Measurements from ENCODE around the gene CNNM4. TPM values are rescaled to one million over a fixed set of nuclear protein-coding genes. Genes with fewer than 3 reads are reported as not detected.

The CNNM4 gene
- total RNA-seq, 4 donors from 2014 or later = 19.0 to 53.9 (median 41.7) TPM

GRCh38 chr2:96828436-96828835 is 67.7 kb downstream of the CNNM4 start:
- H3K27me3 ChIP-seq = no peaks in the 10 kb centered on the region
- peaks cover 0 to 95% (median 0%) of the 10 kb centered on the region in 3 donors for H3K36me3 ChIP-seq
- TF ChIP-seq POLR2A (IDR thresholded peaks at IDR 0.05) (no peak), CTCF (IDR thresholded peaks at IDR 0.05) (no peak)
- peaks cover 0 to 9% (median 0%) of the 10 kb centered on the region in 4 donors for H3K4me1 ChIP-seq
- DNase-seq = peak in 1 of 3 donors; percentile 15
- H3K4me3 ChIP-seq = no peak overlapping the region
- H3K9me3 ChIP-seq = no peaks in the 10 kb centered on the region
- H3K27ac ChIP-seq = no peak overlapping the region

DNA sequence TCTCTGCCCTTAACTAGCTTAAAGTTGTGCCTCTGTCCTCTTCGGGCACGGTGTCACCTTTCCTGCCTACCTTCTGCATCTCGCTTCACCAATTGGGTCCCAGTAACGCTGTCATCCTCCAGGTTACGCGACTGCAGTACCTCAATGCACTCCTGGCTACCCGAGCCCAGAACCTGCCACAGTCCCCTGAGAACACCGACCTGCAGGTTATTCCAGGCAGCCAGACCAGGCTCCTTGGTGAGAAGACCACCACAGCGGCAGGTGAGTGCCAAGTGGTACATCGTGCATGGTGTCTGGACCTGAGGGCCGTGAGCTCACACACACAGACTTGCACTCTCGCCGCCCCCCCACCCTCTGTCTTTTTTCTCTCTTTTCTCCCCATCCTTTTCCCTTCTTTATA is 68.2 kb downstream of the CNNM4 start:
- DNase-seq = peak in 1 of 3 donors; percentile 18
- Histone ChIP-seq H3K4me3 (no peak overlapping the region), H3K27me3 (no peaks in the 10 kb centered on the region), H3K36me3 (peaks cover 0 to 90% (median 0%) of the 10 kb centered on the region in 3 donors), H3K4me1 (peaks cover 0 to 8% (median 0%) of the 10 kb centered on the region in 4 donors), H3K27ac (no peak overlapping the region), H3K9me3 (no peaks in the 10 kb centered on the region)
- TF ChIP-seq POLR2A (IDR thresholded peaks at IDR 0.05) = no peak
- TF ChIP-seq CTCF (IDR thresholded peaks at IDR 0.05) = no peak

- Histone ChIP-seq H3K9me3 (no peaks in the 10 kb centered on the region), H3K4me1 (peaks cover 0 to 8% (median 0%) of the 10 kb centered on the region in 4 donors), H3K27ac (no peak overlapping the region), H3K4me3 (no peak overlapping the region), H3K36me3 (peaks cover 0 to 85% (median 0%) of the 10 kb centered on the region in 3 donors), H3K27me3 (no peaks in the 10 kb centered on the region)
- no peak for DNase-seq
- TF ChIP-seq CTCF (IDR thresholded peaks at IDR 0.05) (no peak), POLR2A (IDR thresholded peaks at IDR 0.05) (no peak)
Measured at GRCh38 chr2:96830044-96830562, 69.4 kb downstream of the CNNM4 start.

DNA sequence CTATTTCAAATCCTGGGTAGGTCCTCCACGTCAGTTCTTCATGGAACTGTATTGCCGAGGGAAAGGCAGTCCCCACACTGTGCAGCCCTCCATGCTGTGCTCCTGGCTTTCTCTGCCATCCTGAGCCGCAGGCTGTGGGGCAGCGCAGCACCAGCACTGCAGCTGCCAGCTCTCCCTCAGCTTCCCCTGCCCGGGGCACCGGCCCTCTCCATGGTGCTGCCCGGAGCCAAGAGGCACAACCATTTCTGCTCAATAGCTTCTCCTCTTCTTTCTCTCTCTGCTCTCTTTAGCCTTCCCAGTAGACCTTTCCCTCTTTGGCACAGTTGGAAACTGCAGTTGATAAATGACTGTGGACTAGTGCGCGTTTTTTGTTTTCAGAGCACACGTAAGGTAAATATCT is 71.0 kb downstream of the CNNM4 start:
- Histone ChIP-seq H3K27ac (no peak overlapping the region), H3K36me3 (peaks cover 0 to 73% (median 0%) of the 10 kb centered on the region in 3 donors), H3K9me3 (no peaks in the 10 kb centered on the region), H3K27me3 (no peaks in the 10 kb centered on the region), H3K4me3 (no peak overlapping the region), H3K4me1 (peaks cover 0 to 8% (median 0%) of the 10 kb centered on the region in 4 donors)
- TF ChIP-seq CTCF (IDR thresholded peaks at IDR 0.05) (no peak), POLR2A (IDR thresholded peaks at IDR 0.05) (no peak)
- no peak for DNase-seq

DNA sequence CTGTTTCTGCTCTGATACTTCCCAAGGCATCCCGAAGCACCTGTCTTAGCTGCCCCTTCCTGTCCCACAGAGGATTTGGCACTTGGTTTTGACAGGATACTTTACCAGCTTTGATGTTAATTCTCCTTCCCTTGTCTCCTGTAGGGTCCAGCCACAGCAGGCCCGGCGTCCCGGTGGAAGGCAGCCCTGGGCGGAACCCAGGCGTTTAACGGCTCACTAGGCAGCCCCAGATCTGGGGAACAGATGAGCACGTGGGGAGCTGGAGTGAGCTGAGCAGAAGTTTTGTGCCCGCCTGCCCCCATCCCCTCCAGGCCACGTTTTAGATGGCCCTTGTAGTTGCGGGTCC is 71.7 kb downstream of the CNNM4 start:
- Histone ChIP-seq H3K4me1 (peaks cover 0 to 8% (median 0%) of the 10 kb centered on the region in 4 donors), H3K4me3 (no peak overlapping the region), H3K27me3 (no peaks in the 10 kb centered on the region), H3K27ac (peak overlapping the region in 2 of 4 donors; percentile 9 to 50), H3K9me3 (no peaks in the 10 kb centered on the region), H3K36me3 (peaks cover 0 to 70% (median 0%) of the 10 kb centered on the region in 3 donors)
- TF ChIP-seq CTCF (IDR thresholded peaks at IDR 0.05) (no peak), POLR2A (IDR thresholded peaks at IDR 0.05) (no peak)
- no peak for DNase-seq

Measured in Peyer's patch (tissue), 4 donors.